HG03354 (cell line): ENCODE measurements around the gene SCN9A.

Experiments used
- ATAC-seq: cut with Tn5 transposase; IDR thresholded peaks from one replicate; pipeline ENCODE4 v1.9.1; 2021; ENCODE audit warnings: mild to moderate bottlenecking; ENCODE audit not compliant: unreplicated experiment, poor library complexity, severe bottlenecking

SCN9A gene

GRCh38 chr2:166202778-166203177, 173.0 kb downstream of the SCN9A start:
- no peak for ATAC-seq

- no peak for ATAC-seq
Measured at GRCh38 chr2:166197446-166197845, 178.3 kb downstream of the SCN9A start.

GRCh38 chr2:166193407-166193806, 182.3 kb downstream of the SCN9A start:
- ATAC-seq = no peak

- ATAC-seq = no peak
Measured at GRCh38 chr2:166188084-166188483, 187.7 kb downstream of the SCN9A start.

- no peak for ATAC-seq
Measured at GRCh38 chr2:166184789-166185188, 191.0 kb downstream of the SCN9A start.

GRCh38 chr2:166181813-166182154, 194.0 kb downstream of the SCN9A start:
- ATAC-seq = no peak

- peak; percentile 97 for ATAC-seq
Measured at GRCh38 chr2:166180951-166181812, 194.6 kb downstream of the SCN9A start.

- ATAC-seq = no peak
Measured at GRCh38 chr2:166179201-166179600, 196.5 kb downstream of the SCN9A start.

- no peak for ATAC-seq
Measured at GRCh38 chr2:166173263-166173662, 202.5 kb downstream of the SCN9A start.

GRCh38 chr2:166171216-166171615, 204.5 kb downstream of the SCN9A start:
- ATAC-seq = no peak

GRCh38 chr2:166170356-166170755, 205.4 kb downstream of the SCN9A start:
- peak; percentile 75 for ATAC-seq

GRCh38 chr2:166167449-166167848, 208.3 kb downstream of the SCN9A start:
- ATAC-seq = no peak

GRCh38 chr2:166163775-166164174, 212.0 kb downstream of the SCN9A start:
- ATAC-seq = no peak

- no peak for ATAC-seq
Measured at GRCh38 chr2:166158546-166158945, 217.2 kb downstream of the SCN9A start.

- ATAC-seq = no peak
Measured at GRCh38 chr2:166157578-166157977, 218.2 kb downstream of the SCN9A start.

GRCh38 chr2:166156985-166157490, 218.7 kb downstream of the SCN9A start:
- no peak for ATAC-seq

- ATAC-seq = no peak
Measured at GRCh38 chr2:166155589-166155988, 220.2 kb downstream of the SCN9A start.

GRCh38 chr2:166154685-166155338, 220.9 kb downstream of the SCN9A start:
- ATAC-seq = no peak

GRCh38 chr2:166152064-166152463, 223.7 kb downstream of the SCN9A start:
- no peak for ATAC-seq

GRCh38 chr2:166148500-166149400, 227.0 kb downstream of the SCN9A start:
- no peak for ATAC-seq
